Progenitor cell of endocrine pancreas (in vitro differentiated cells): ENCODE results near the gene FXYD6. TPM values are rescaled to one million over a fixed set of nuclear protein-coding genes. Genes with fewer than 3 reads are reported as not detected.

Experiments
- DNase-seq: peaks from one replicate; pipeline ENCODE4 v3.0.0; 2021; ENCODE audit warnings: low spot score; ENCODE audit not compliant: unreplicated experiment
- H3K27ac Mint-ChIP-seq: 2 replicates; pipeline ENCODE4 v1.8.0; 2021; ENCODE audit warnings: mild to moderate bottlenecking, moderate library complexity, mixed read lengths
- H3K27me3 Mint-ChIP-seq: 2 replicates; pipeline ENCODE4 v1.8.0; 2021; ENCODE audit warnings: mixed read lengths
- H3K36me3 Mint-ChIP-seq: 2 replicates; pipeline ENCODE4 v1.8.0; 2022; ENCODE audit warnings: mixed read lengths; ENCODE audit not compliant: insufficient read depth
- H3K4me1 Mint-ChIP-seq: 2 replicates; pipeline ENCODE4 v1.8.0; 2021; ENCODE audit warnings: low read depth, mixed read lengths
- H3K4me3 Mint-ChIP-seq: 2 replicates; pipeline ENCODE4 v1.8.0; 2021; ENCODE audit warnings: low read depth, mild to moderate bottlenecking, moderate library complexity, mixed read lengths
- H3K9me3 Mint-ChIP-seq: 2 replicates; pipeline ENCODE4 v1.8.0; 2021; ENCODE audit warnings: low read depth, mixed read lengths
- CTCF ChIP-seq: fragments of 200-600 bp; sonication (generic); IDR thresholded peaks from one replicate; pipeline ENCODE4 v1.5.0; 2021; ENCODE audit warnings: antibody characterized with exemption, mild to moderate bottlenecking; ENCODE audit not compliant: unreplicated experiment
- total RNA-seq: library from RNA; stranded (reverse); gene quantifications from 2 replicates; pipeline ENCODE4 v1.2.1, GENCODE V29; 2021

FXYD6 gene
- total RNA-seq, 1 donor from 2014 or later = 28.5 TPM

GRCh38 chr11:117871784-117872183 lies 4.7 kb downstream of the FXYD6 start:
- no peak for TF ChIP-seq CTCF
- Mint-ChIP-seq H3K27me3 (peaks cover 40% of the 10 kb centered on the region), H3K4me1 (peaks cover 29% of the 10 kb centered on the region)

GRCh38 chr11:117871160-117871559 lies 5.3 kb downstream of the FXYD6 start:
- peaks cover 38% of the 10 kb centered on the region for H3K27me3 Mint-ChIP-seq
- TF ChIP-seq CTCF = no peak
- H3K4me1 Mint-ChIP-seq = peaks cover 27% of the 10 kb centered on the region

More at GRCh38 chr11:117871784-117872183, 4.7 kb downstream of the FXYD6 start:
- Mint-ChIP-seq H3K36me3 (no peaks in the 10 kb centered on the region), H3K9me3 (no peaks in the 10 kb centered on the region), H3K4me3 (no peak overlapping the region), H3K27ac (no peak overlapping the region)
- DNase-seq = no peak

GRCh38 chr11:117870103-117870952 lies 6.1 kb downstream of the FXYD6 start:
- Mint-ChIP-seq H3K27me3 (peaks cover 32% of the 10 kb centered on the region), H3K27ac (no peak overlapping the region), H3K36me3 (no peaks in the 10 kb centered on the region), H3K9me3 (no peaks in the 10 kb centered on the region), H3K4me1 (peaks cover 24% of the 10 kb centered on the region), H3K4me3 (no peak overlapping the region)
- DNase-seq = no peak
- TF ChIP-seq CTCF = no peak

More at GRCh38 chr11:117871160-117871559, 5.3 kb downstream of the FXYD6 start:
- no peaks in the 10 kb centered on the region for H3K36me3 Mint-ChIP-seq
- no peaks in the 10 kb centered on the region for H3K9me3 Mint-ChIP-seq
- no peak overlapping the region for H3K27ac Mint-ChIP-seq
- no peak for DNase-seq
- no peak overlapping the region for H3K4me3 Mint-ChIP-seq

GRCh38 chr11:117869604-117870003 lies 6.9 kb downstream of the FXYD6 start:
- Mint-ChIP-seq H3K27me3 (peaks cover 26% of the 10 kb centered on the region), H3K36me3 (peaks cover 1% of the 10 kb centered on the region), H3K9me3 (no peaks in the 10 kb centered on the region), H3K4me1 (peaks cover 21% of the 10 kb centered on the region), H3K4me3 (no peak overlapping the region), H3K27ac (no peak overlapping the region)
- TF ChIP-seq CTCF = no peak
- no peak for DNase-seq

GRCh38 chr11:117868815-117869561 lies 7.5 kb downstream of the FXYD6 start:
- DNase-seq = no peak
- H3K4me1 Mint-ChIP-seq = peaks cover 19% of the 10 kb centered on the region
- H3K27ac Mint-ChIP-seq = no peak overlapping the region
- H3K9me3 Mint-ChIP-seq = no peaks in the 10 kb centered on the region
- no peak overlapping the region for H3K4me3 Mint-ChIP-seq
- H3K27me3 Mint-ChIP-seq = peaks cover 20% of the 10 kb centered on the region
- peaks cover 1% of the 10 kb centered on the region for H3K36me3 Mint-ChIP-seq
- TF ChIP-seq CTCF = no peak
